ENCODE data around the gene CCDC200.
"Not testable (repeated sequence)": the region's sequence is repeated elsewhere in the genome, so short reads cannot be mapped to it uniquely, and the experiment has no call there.

Gene CCDC200

GRCh38 chr17:43211480-43212402 is 16.7 kb downstream of the CCDC200 start, which contains the start of gene TMEM106A:
TMEM106A (plus strand) TSS chr17:43211875; CDS start chr17:43213042, 1,167 bp downstream.
- DNase-seq (ENCODE audit: low read depth), result peak; percentile 48
- in situ Hi-C loops (cut with HindIII; ENCODE audit: low sequenced_read_pairs), result no loop called here
- H3K4me3 ChIP-seq (ENCODE audit: low read depth, low read length), result peak within 1 kb of the TSS; percentile 58
- TF ChIP-seq CTCF (IDR thresholded peaks at IDR 0.05; ENCODE audit: low read depth, low read length, missing control alignments), result peak; percentile 43

GRCh38 chr17:43211123-43211479 is 17.3 kb downstream of the CCDC200 start:
- no peak for DNase-seq (ENCODE audit: low read depth)
- no peak for TF ChIP-seq CTCF (IDR thresholded peaks at IDR 0.05; ENCODE audit: low read depth, low read length, missing control alignments)

GRCh38 chr17:43210576-43210975 is 17.8 kb downstream of the CCDC200 start:
- in situ Hi-C loops (cut with HindIII; ENCODE audit: low sequenced_read_pairs), result no loop called here
- H3K4me3 ChIP-seq (ENCODE audit: low read depth, low read length), result no peak overlapping the region
- no peak for TF ChIP-seq CTCF (IDR thresholded peaks at IDR 0.05; ENCODE audit: low read depth, low read length, missing control alignments)
- DNase-seq (ENCODE audit: low read depth), result no peak

More at GRCh38 chr17:43211123-43211479, 17.3 kb downstream of the CCDC200 start:
- in situ Hi-C loops (cut with HindIII; ENCODE audit: low sequenced_read_pairs), result no loop called here
- peak overlapping the region; percentile 58 for H3K4me3 ChIP-seq (ENCODE audit: low read depth, low read length)

- H3K4me3 ChIP-seq (ENCODE audit: low read depth, low read length); DNase-seq (ENCODE audit: low read depth); in situ Hi-C loops (cut with HindIII; ENCODE audit: low sequenced_read_pairs): not testable (repeated sequence)
Observed at GRCh38 chr17:43203013-43203412, 25.4 kb downstream of the CCDC200 start.

GRCh38 chr17:43200127-43200526 is 28.3 kb downstream of the CCDC200 start:
- DNase-seq (ENCODE audit: low read depth), result no peak
- no peak for TF ChIP-seq CTCF (IDR thresholded peaks at IDR 0.05; ENCODE audit: low read depth, low read length, missing control alignments)
- in situ Hi-C loops (cut with HindIII; ENCODE audit: low sequenced_read_pairs), result no loop called here
- H3K4me3 ChIP-seq (ENCODE audit: low read depth, low read length), result no peak overlapping the region

GRCh38 chr17:43199633-43200032 is 28.8 kb downstream of the CCDC200 start:
- TF ChIP-seq CTCF (IDR thresholded peaks at IDR 0.05; ENCODE audit: low read depth, low read length, missing control alignments), result no peak
- in situ Hi-C loops (cut with HindIII; ENCODE audit: low sequenced_read_pairs), result no loop called here
- no peak for DNase-seq (ENCODE audit: low read depth)
- H3K4me3 ChIP-seq (ENCODE audit: low read depth, low read length), result no peak overlapping the region

GRCh38 chr17:43193251-43193650 is 35.2 kb downstream of the CCDC200 start:
- DNase-seq (ENCODE audit: low read depth), result no peak
- in situ Hi-C loops (cut with HindIII; ENCODE audit: low sequenced_read_pairs), result no loop called here
- no peak overlapping the region for H3K4me3 ChIP-seq (ENCODE audit: low read depth, low read length)
- no peak for TF ChIP-seq CTCF (IDR thresholded peaks at IDR 0.05; ENCODE audit: low read depth, low read length, missing control alignments)

GRCh38 chr17:43186656-43187055 is 41.8 kb downstream of the CCDC200 start:
- in situ Hi-C loops (cut with HindIII; ENCODE audit: low sequenced_read_pairs); DNase-seq (ENCODE audit: low read depth); H3K4me3 ChIP-seq (ENCODE audit: low read depth, low read length): not testable (repeated sequence)

Data from astrocyte of the cerebellum (primary cell).